HG03378 (cell line): Measurements from ENCODE around the gene AP1M2.
"Not testable (repeated sequence)": the region's sequence is repeated elsewhere in the genome, so short reads cannot be mapped to it uniquely, and the experiment has no call there.

ENCODE experiments used
- ATAC-seq: cut with Tn5 transposase; IDR thresholded peaks from one replicate; pipeline ENCODE4 v1.9.1; 2021; ENCODE audit warnings: mild to moderate bottlenecking, moderate library complexity; ENCODE audit not compliant: unreplicated experiment

AP1M2 gene

GRCh38 chr19:10602330-10603083 lies 15.4 kb upstream of the AP1M2 start:
- no peak for ATAC-seq

GRCh38 chr19:10601999-10602329 lies 14.9 kb upstream of the AP1M2 start:
- ATAC-seq, result no peak

GRCh38 chr19:10600149-10600548 lies 13.0 kb upstream of the AP1M2 start:
- no peak for ATAC-seq

GRCh38 chr19:10593820-10594637 lies 6.9 kb upstream of the AP1M2 start:
- no peak for ATAC-seq

GRCh38 chr19:10593148-10593547 lies 6.0 kb upstream of the AP1M2 start:
- ATAC-seq, result no peak

GRCh38 chr19:10587839-10588150 lies 683 bp upstream of the AP1M2 start:
- ATAC-seq, result no peak

GRCh38 chr19:10586396-10586795 lies 716 bp downstream of the AP1M2 start:
- no peak for ATAC-seq

GRCh38 chr19:10583036-10583776 lies 3.9 kb downstream of the AP1M2 start:
- no peak for ATAC-seq

GRCh38 chr19:10582091-10582490 lies 5.0 kb downstream of the AP1M2 start:
- no peak for ATAC-seq

GRCh38 chr19:10580979-10581631 lies 6.0 kb downstream of the AP1M2 start:
- ATAC-seq, result no peak

- ATAC-seq, result no peak
Observed at GRCh38 chr19:10577951-10578350, 9.2 kb downstream of the AP1M2 start.

- ATAC-seq, result no peak
Observed at GRCh38 chr19:10575011-10575716, 11.9 kb downstream of the AP1M2 start.

GRCh38 chr19:10574462-10574861 lies 12.7 kb downstream of the AP1M2 start:
- no peak for ATAC-seq

- ATAC-seq, result not testable (repeated sequence)
Observed at GRCh38 chr19:10573793-10574192, 13.3 kb downstream of the AP1M2 start.

- ATAC-seq, result peak; percentile 63
Observed at GRCh38 chr19:10568826-10569651, 18.1 kb downstream of the AP1M2 start, which contains the start of gene CDKN2D. TSS of gene CDKN2D (minus strand) at chr19:10568979. CDS start at chr19:10568653, 326 bp downstream.

- ATAC-seq, result no peak
Observed at GRCh38 chr19:10568062-10568825, 18.9 kb downstream of the AP1M2 start.

- ATAC-seq, result no peak
Observed at GRCh38 chr19:10567656-10568055, 19.5 kb downstream of the AP1M2 start.

GRCh38 chr19:10566658-10567410 lies 20.3 kb downstream of the AP1M2 start:
- peak; percentile 21 for ATAC-seq

- ATAC-seq, result no peak
Observed at GRCh38 chr19:10566408-10566657, 20.8 kb downstream of the AP1M2 start.
